A172 (cell line): ENCODE data around the gene THSD7A. TPM values are rescaled to one million over a fixed set of nuclear protein-coding genes. Genes with fewer than 3 reads are reported as not detected.

Experiments
- DNase-seq: peaks from one replicate; pipeline ENCODE4 v3.0.0-alpha.2; 2015; ENCODE audit warnings: low spot score
- total RNA-seq: library from RNA; depleted of rRNA; stranded (reverse); fragments of >200 nt; shearing (Covaris generic); gene quantifications from 2 replicates; pipeline ENCODE4 v1.2.3, GENCODE V29; 2014

Gene THSD7A
- total RNA-seq, 1 experiment from 2014 or later: 0.21 TPM

GRCh38 chr7:11336432-11336831 lies 495.6 kb downstream of the THSD7A start:
- DNase-seq: no peak

DNA sequence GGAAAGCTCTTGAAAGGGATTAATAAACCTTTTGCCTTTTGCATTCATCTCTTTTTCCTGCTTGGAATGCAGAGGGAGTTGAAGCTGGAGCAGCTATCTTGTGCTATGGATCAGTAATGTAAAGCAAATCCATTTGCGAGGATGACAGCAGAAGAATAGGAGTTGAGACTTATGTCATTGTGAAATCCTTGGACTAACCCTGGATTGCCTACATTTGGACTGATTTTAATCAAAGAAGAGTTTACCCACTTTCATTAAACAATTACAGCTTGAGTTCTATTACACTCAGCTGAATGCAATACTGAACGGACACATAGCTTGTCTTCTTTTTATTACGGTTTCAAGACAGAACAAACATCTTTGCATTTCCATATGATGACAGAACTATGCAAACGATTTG lies 496.1 kb downstream of the THSD7A start:
- DNase-seq: no peak

- no peak for DNase-seq
These were observed 499.2 kb downstream of the THSD7A start for GRCh38 chr7:11332865-11333228.

- no peak for DNase-seq
These were observed 499.7 kb downstream of the THSD7A start for GRCh38 chr7:11332186-11332864.

- no peak for DNase-seq
These were observed 500.6 kb downstream of the THSD7A start for GRCh38 chr7:11331128-11332102.

GRCh38 chr7:11330717-11331116 lies 501.3 kb downstream of the THSD7A start:
- DNase-seq: no peak

DNA sequence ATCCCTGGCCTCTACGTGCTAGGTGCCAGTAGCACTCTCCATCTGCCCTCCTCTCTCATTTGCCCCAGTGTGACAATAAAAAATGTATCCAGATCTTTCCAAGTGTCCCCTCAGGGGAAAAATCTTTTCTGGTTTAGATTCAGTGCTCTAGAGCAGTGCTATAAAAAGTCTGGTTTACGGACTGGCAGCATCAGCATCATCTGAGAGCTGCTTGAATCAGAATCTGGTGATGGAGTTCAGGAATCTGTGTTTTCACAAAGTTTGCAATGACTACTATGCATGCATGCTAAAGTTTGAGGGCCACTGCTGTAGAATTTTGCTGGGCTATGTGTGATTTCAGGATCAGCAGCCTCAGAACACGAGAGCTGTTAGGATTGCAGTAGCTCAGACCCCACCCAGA lies 501.8 kb downstream of the THSD7A start:
- no peak for DNase-seq

GRCh38 chr7:11329626-11330025 lies 502.4 kb downstream of the THSD7A start:
- no peak for DNase-seq

DNA sequence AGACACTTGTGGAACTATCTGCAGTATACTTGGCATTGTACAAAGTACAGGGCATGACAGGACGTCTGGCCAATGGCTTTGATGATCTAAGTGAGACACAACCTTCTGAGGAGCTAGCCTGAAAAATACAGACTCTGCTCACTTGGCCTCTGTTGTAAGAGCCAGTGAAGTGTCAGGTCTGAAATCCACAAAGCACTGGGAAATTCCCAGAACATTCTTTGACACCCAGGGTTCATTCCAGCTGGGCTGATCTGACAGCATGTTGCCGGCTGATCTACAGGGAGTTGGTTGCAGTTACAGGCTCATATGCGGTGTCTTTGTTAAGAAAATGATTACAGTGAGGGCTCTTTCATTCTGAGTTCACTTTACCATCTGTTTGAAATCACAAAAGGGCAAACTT lies 503.7 kb downstream of the THSD7A start:
- DNase-seq: peak; percentile 14

DNA sequence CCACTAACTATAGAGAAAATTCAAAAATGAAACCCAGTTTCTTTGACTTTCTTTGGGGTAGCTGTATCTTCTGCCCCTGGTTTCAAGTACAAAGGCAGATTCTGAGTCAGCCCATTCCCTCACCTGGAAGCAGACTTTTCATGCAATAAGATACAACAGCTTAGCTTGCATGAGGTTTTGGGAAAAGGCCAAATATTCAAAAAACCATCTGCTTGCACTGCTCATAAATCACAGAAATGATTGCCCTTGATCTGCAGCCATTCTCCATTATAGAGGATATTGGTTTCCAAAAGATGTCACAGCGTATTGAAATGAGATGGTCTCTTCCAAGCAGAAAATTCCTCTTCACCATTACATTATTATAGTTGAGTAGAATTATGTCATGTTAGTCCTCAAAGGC lies 504.4 kb downstream of the THSD7A start:
- no peak for DNase-seq
